Measurements from ENCODE around the gene JAG2. TPM values are rescaled to one million over a fixed set of nuclear protein-coding genes. Genes with fewer than 3 reads are reported as not detected.

The JAG2 gene
- total and polyA plus RNA-seq, 2 of the 4 experiments (the other 2 are of a cell fraction) = 0.18 to 0.58 TPM

DNA sequence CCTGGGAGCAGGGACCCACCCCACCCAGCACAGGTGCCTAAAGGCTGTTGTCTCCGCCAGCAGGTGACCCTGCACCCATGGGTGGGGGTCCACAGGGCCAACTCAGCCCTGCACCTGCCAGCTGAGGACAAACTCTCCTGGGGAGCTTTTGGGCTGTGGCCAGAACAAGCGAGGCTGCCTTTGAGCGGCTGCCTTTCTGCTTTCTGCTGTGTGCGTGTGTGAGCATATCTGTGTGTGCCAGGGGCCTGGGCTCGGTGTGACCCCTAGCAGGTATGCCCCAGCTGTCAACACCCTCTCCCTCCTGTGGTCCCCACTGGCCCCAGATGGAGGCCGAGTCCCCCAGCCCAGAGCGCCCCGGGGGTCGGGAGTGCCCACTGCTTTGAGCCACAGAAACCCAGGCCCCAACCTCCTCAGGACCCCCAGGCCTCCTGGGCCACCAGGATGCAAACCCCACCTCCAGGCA is 77.5 kb downstream of the JAG2 start:
- intact Hi-C loops (cut with micrococcal nuclease) = loop anchor here (5.0 kb wide), 1 partner anchor 91 kb away; the partner anchor contains the start of gene NUDT14
- Histone ChIP-seq H4K8ac (ENCODE audit: low read depth in 2 of 2, low read length in 2 of 2) (0 out of 4 replicates have a peak overlapping the region, but pooled peaks of 1 of the 2 experiments have one; percentile 13), H4K5ac (ENCODE audit: low read depth, low read length) (no peak overlapping the region), H3K9ac (ENCODE audit: low read depth, low read length) (no peak overlapping the region), H3K4me3 (ENCODE audit: insufficient read depth, low read depth, low read length) (no peak overlapping the region), H3K9me3 (ENCODE audit: control insufficient read depth, insufficient read depth, low read length) (no peaks in the 10 kb centered on the region), H3K4ac (ENCODE audit: low read depth, low read length) (peak overlapping the region; percentile 98; the same call in 1 of the 2 replicates), H2BK5ac (ENCODE audit: low read depth, low read length, poor library complexity, severe bottlenecking) (no peak overlapping the region), H3K18ac (ENCODE audit: low read depth, low read length) (no peak overlapping the region), H2AK5ac (ENCODE audit: low read depth, low read length) (peak overlapping the region; percentile 57), H3K56ac (ENCODE audit: extremely low read depth, insufficient read depth, low read length) (no peak overlapping the region), H4K20me1 (ENCODE audit: insufficient read depth, low read length) (no peaks in the 10 kb centered on the region), H3K79me1 (ENCODE audit: low read depth in 1 of 2, low read length in 2 of 2) (peaks cover 0 to 42% of the 10 kb centered on the region in 2 experiments; a peak in 3 of 4 replicates), H3K9me1 (ENCODE audit: insufficient read depth, low read length) (peaks cover 19% of the 10 kb centered on the region), H3K4me1 (ENCODE audit: control insufficient read depth, insufficient read depth, low read length) (peaks cover 36% of the 10 kb centered on the region), H2BK120ac (ENCODE audit: low read depth, low read length) (no peak overlapping the region), H3K27ac (ENCODE audit: insufficient read depth, low read length) (no peak overlapping the region), H2BK15ac (ENCODE audit: low read depth, low read length) (no peak overlapping the region), H2BK20ac (ENCODE audit: low read depth, low read length) (no peak overlapping the region), H2AK9ac (replicated peaks; ENCODE audit: low read depth, low read length, poor library complexity) (peak overlapping the region; percentile 99), H3K23ac (ENCODE audit: low read depth, low read length) (no peak overlapping the region), H3K4me2 (ENCODE audit: low read depth, low read length) (no peak overlapping the region), H3K36me3 (ENCODE audit: control insufficient read depth, insufficient read depth, low read length) (no peaks in the 10 kb centered on the region), H2AFZ (replicated peaks; ENCODE audit: low read length, poor library complexity) (no peak overlapping the region), H4K91ac (ENCODE audit: insufficient read depth, low read depth, low read length) (no peak overlapping the region; the same call in 1 of the 2 replicates), H3K27me3 (ENCODE audit: control insufficient read depth, insufficient read depth, low read length) (no peaks in the 10 kb centered on the region), H3K14ac (replicated peaks; ENCODE audit: low read depth, low read length) (no peak overlapping the region)
- ChIA-PET POLR2A (ENCODE audit: unreplicated experiment) (no interaction called here), CTCF (interaction anchor here (0.6 to 1.2 kb wide), 2 partner anchors 11 to 188 kb away, joined by 3 to 6 read pairs; no protein-coding TSS in a partner anchor)
- no peak for TF ChIP-seq SMC3 (IDR thresholded peaks at IDR 0.05; ENCODE audit: low read depth, low read length)
- TF ChIP-seq RAD21 (IDR thresholded peaks at IDR 0.05; ENCODE audit: low read length) = no peak
- no peak for TF ChIP-seq MAFK (IDR thresholded peaks at IDR 0.05; ENCODE audit: low read depth, low read length)
- no peak for TF ChIP-seq BHLHE40 (IDR thresholded peaks at IDR 0.05; ENCODE audit: low read depth, low read length)
- TF ChIP-seq MAZ (IDR thresholded peaks at IDR 0.05; ENCODE audit: borderline replicate concordance, low read depth, low read length) = no peak
- TF ChIP-seq FOS (IDR thresholded peaks at IDR 0.05; ENCODE audit: low read depth, low read length) = no peak
- TF ChIP-seq RCOR1 (IDR thresholded peaks at IDR 0.05; ENCODE audit: insufficient replicate concordance, low read length) = no peak
- no peak for TF ChIP-seq ELK1 (IDR thresholded peaks at IDR 0.05; ENCODE audit: borderline replicate concordance, low read depth, low read length)
- no peak for TF ChIP-seq MXI1 (IDR thresholded peaks at IDR 0.05; ENCODE audit: borderline replicate concordance, low read depth, low read length)
- TF ChIP-seq, protein P1, sequence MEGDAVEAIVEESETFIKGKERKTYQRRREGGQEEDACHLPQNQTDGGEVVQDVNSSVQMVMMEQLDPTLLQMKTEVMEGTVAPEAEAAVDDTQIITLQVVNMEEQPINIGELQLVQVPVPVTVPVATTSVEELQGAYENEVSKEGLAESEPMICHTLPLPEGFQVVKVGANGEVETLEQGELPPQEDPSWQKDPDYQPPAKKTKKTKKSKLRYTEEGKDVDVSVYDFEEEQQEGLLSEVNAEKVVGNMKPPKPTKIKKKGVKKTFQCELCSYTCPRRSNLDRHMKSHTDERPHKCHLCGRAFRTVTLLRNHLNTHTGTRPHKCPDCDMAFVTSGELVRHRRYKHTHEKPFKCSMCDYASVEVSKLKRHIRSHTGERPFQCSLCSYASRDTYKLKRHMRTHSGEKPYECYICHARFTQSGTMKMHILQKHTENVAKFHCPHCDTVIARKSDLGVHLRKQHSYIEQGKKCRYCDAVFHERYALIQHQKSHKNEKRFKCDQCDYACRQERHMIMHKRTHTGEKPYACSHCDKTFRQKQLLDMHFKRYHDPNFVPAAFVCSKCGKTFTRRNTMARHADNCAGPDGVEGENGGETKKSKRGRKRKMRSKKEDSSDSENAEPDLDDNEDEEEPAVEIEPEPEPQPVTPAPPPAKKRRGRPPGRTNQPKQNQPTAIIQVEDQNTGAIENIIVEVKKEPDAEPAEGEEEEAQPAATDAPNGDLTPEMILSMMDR (conservative IDR thresholded peaks at IDR 0.05; ENCODE audit: low read depth, low read length) = no peak
- TF ChIP-seq USF2 (IDR thresholded peaks at IDR 0.05; ENCODE audit: low read depth, low read length) = no peak
- no peak for TF ChIP-seq NFE2L2 (IDR thresholded peaks at IDR 0.05; ENCODE audit: low read depth, low read length)
- 100% methylated on average over 1 of the region's 9 CpGs; no CpG with 5 or more reads in 1 of the 2 experiments for WGBS, 2 experiments (ENCODE audit: extremely low coverage in 2 of 2, insufficient read length in 1 of 2)
- dilution Hi-C loops (cut with HindIII; ENCODE audit: low sequenced_read_pairs, unreplicated experiment) = no loop called here
- ATAC-seq (ENCODE audit: low read depth) (no peak), DNase-seq (no peak)
- BruUV-seq (replicated peaks) = no TSS peak
- in situ Hi-C loops (cut with MboI; ENCODE audit: low sequenced_read_pairs) = loop anchor here (10.0 kb wide), 1 partner anchor 264 kb away; no protein-coding TSS in a partner anchor

All from IMR-90 (cell line).